Measurements from ENCODE around the gene PRKN.

Gene PRKN

GRCh38 chr6:162360901-162361567 lies 366.5 kb downstream of the PRKN start:
- Mint-ChIP-seq H3K27me3 (no peaks in the 10 kb centered on the region), H3K27ac (no peak overlapping the region), H3K9me3 (no peaks in the 10 kb centered on the region), H3K4me1 (no peaks in the 10 kb centered on the region), H3K4me3 (no peak overlapping the region), H3K36me3 (no peaks in the 10 kb centered on the region)
- no peak for DNase-seq (ENCODE audit: low spot score in 2 of 2)
- no peak for ATAC-seq (ENCODE audit: low read depth)

- Mint-ChIP-seq H3K9me3 (no peaks in the 10 kb centered on the region), H3K4me3 (no peak overlapping the region), H3K27me3 (no peaks in the 10 kb centered on the region), H3K36me3 (no peaks in the 10 kb centered on the region), H3K4me1 (no peaks in the 10 kb centered on the region), H3K27ac (no peak overlapping the region)
- ATAC-seq (ENCODE audit: low read depth) (no peak), DNase-seq (ENCODE audit: low spot score in 2 of 2) (no peak)
These were observed 368.9 kb downstream of the PRKN start for GRCh38 chr6:162358625-162359024.

- Mint-ChIP-seq H3K27ac (no peak overlapping the region), H3K27me3 (no peaks in the 10 kb centered on the region), H3K4me1 (no peaks in the 10 kb centered on the region), H3K36me3 (peaks cover 2% of the 10 kb centered on the region), H3K4me3 (no peak overlapping the region), H3K9me3 (peaks cover 3% of the 10 kb centered on the region)
- ATAC-seq (ENCODE audit: low read depth) (no peak), DNase-seq (ENCODE audit: low spot score in 2 of 2) (no peak)
These were observed 382.5 kb downstream of the PRKN start for GRCh38 chr6:162345051-162345511.

- Mint-ChIP-seq H3K27me3 (no peaks in the 10 kb centered on the region), H3K4me3 (no peak overlapping the region), H3K9me3 (peaks cover 3% of the 10 kb centered on the region), H3K36me3 (peaks cover 2% of the 10 kb centered on the region), H3K27ac (no peak overlapping the region), H3K4me1 (no peaks in the 10 kb centered on the region)
- no peak for DNase-seq (ENCODE audit: low spot score in 2 of 2)
- no peak for ATAC-seq (ENCODE audit: low read depth)
These were observed 382.9 kb downstream of the PRKN start for GRCh38 chr6:162344646-162345010.

GRCh38 chr6:162343936-162344645 lies 383.5 kb downstream of the PRKN start:
- Mint-ChIP-seq H3K4me3 (no peak overlapping the region), H3K4me1 (no peaks in the 10 kb centered on the region), H3K27me3 (no peaks in the 10 kb centered on the region), H3K27ac (no peak overlapping the region), H3K36me3 (peaks cover 2% of the 10 kb centered on the region), H3K9me3 (peaks cover 3% of the 10 kb centered on the region)
- DNase-seq (ENCODE audit: low spot score in 2 of 2) = no peak
- ATAC-seq (ENCODE audit: low read depth) = no peak

GRCh38 chr6:162343198-162343935 lies 384.2 kb downstream of the PRKN start:
- Mint-ChIP-seq H3K27me3 (no peaks in the 10 kb centered on the region), H3K36me3 (no peaks in the 10 kb centered on the region), H3K4me1 (no peaks in the 10 kb centered on the region), H3K4me3 (no peak overlapping the region), H3K27ac (no peak overlapping the region), H3K9me3 (peaks cover 1% of the 10 kb centered on the region)
- DNase-seq (ENCODE audit: low spot score in 2 of 2) = no peak
- no peak for ATAC-seq (ENCODE audit: low read depth)

- no peaks in the 10 kb centered on the region for H3K27me3 Mint-ChIP-seq
- H3K27ac Mint-ChIP-seq = no peak overlapping the region
- H3K4me3 Mint-ChIP-seq = no peak overlapping the region
- ATAC-seq (ENCODE audit: low read depth) (no peak), DNase-seq (ENCODE audit: low spot score in 2 of 2) (no peak)
- peaks cover 3% of the 10 kb centered on the region for H3K36me3 Mint-ChIP-seq
- no peaks in the 10 kb centered on the region for H3K4me1 Mint-ChIP-seq
- peaks cover 1% of the 10 kb centered on the region for H3K9me3 Mint-ChIP-seq
These were observed 390.2 kb downstream of the PRKN start for GRCh38 chr6:162337412-162337811.

- no peak for ATAC-seq (ENCODE audit: low read depth)
- Mint-ChIP-seq H3K4me1 (no peaks in the 10 kb centered on the region), H3K4me3 (no peak overlapping the region), H3K36me3 (peaks cover 3% of the 10 kb centered on the region), H3K27ac (no peak overlapping the region), H3K27me3 (no peaks in the 10 kb centered on the region), H3K9me3 (peaks cover 1% of the 10 kb centered on the region)
- DNase-seq (ENCODE audit: low spot score in 2 of 2) = no peak
These were observed 391.2 kb downstream of the PRKN start for GRCh38 chr6:162336359-162336758.

GRCh38 chr6:162332365-162332764 lies 395.2 kb downstream of the PRKN start:
- no peaks in the 10 kb centered on the region for H3K4me1 Mint-ChIP-seq
- H3K36me3 Mint-ChIP-seq = peaks cover 5% of the 10 kb centered on the region
- ATAC-seq (ENCODE audit: low read depth) (no peak), DNase-seq (ENCODE audit: low spot score in 2 of 2) (no peak)
- H3K9me3 Mint-ChIP-seq = no peaks in the 10 kb centered on the region
- no peaks in the 10 kb centered on the region for H3K27me3 Mint-ChIP-seq
- H3K27ac Mint-ChIP-seq = no peak overlapping the region
- H3K4me3 Mint-ChIP-seq = no peak overlapping the region

GRCh38 chr6:162331911-162332310 lies 395.7 kb downstream of the PRKN start:
- ATAC-seq (ENCODE audit: low read depth) = no peak
- no peaks in the 10 kb centered on the region for H3K4me1 Mint-ChIP-seq
- H3K4me3 Mint-ChIP-seq = no peak overlapping the region
- H3K36me3 Mint-ChIP-seq = peaks cover 5% of the 10 kb centered on the region
- H3K27me3 Mint-ChIP-seq = no peaks in the 10 kb centered on the region
- no peaks in the 10 kb centered on the region for H3K9me3 Mint-ChIP-seq
- no peak overlapping the region for H3K27ac Mint-ChIP-seq
- DNase-seq (ENCODE audit: low spot score in 2 of 2) = no peak

GRCh38 chr6:162325826-162326225 lies 401.7 kb downstream of the PRKN start:
- Mint-ChIP-seq H3K27ac (no peak overlapping the region), H3K9me3 (peaks cover 1% of the 10 kb centered on the region), H3K27me3 (no peaks in the 10 kb centered on the region), H3K4me3 (no peak overlapping the region), H3K4me1 (no peaks in the 10 kb centered on the region), H3K36me3 (peaks cover 2% of the 10 kb centered on the region)
- DNase-seq (ENCODE audit: low spot score in 2 of 2) = no peak
- no peak for ATAC-seq (ENCODE audit: low read depth)

GRCh38 chr6:162325051-162325450 lies 402.5 kb downstream of the PRKN start:
- peaks cover 2% of the 10 kb centered on the region for H3K36me3 Mint-ChIP-seq
- ATAC-seq (ENCODE audit: low read depth) = no peak
- H3K27me3 Mint-ChIP-seq = no peaks in the 10 kb centered on the region
- H3K4me3 Mint-ChIP-seq = no peak overlapping the region
- no peak for DNase-seq (ENCODE audit: low spot score in 2 of 2)
- peaks cover 1% of the 10 kb centered on the region for H3K9me3 Mint-ChIP-seq
- no peaks in the 10 kb centered on the region for H3K4me1 Mint-ChIP-seq
- no peak overlapping the region for H3K27ac Mint-ChIP-seq

- Mint-ChIP-seq H3K4me3 (no peak overlapping the region), H3K36me3 (no peaks in the 10 kb centered on the region), H3K27me3 (peaks cover 3% of the 10 kb centered on the region), H3K9me3 (no peaks in the 10 kb centered on the region), H3K27ac (no peak overlapping the region), H3K4me1 (no peaks in the 10 kb centered on the region)
- DNase-seq (ENCODE audit: low spot score in 2 of 2) = no peak
- no peak for ATAC-seq (ENCODE audit: low read depth)
These were observed 412.3 kb downstream of the PRKN start for GRCh38 chr6:162315291-162315690.

GRCh38 chr6:162313922-162314660 lies 413.5 kb downstream of the PRKN start:
- DNase-seq (ENCODE audit: low spot score in 2 of 2) = no peak
- Mint-ChIP-seq H3K27me3 (peaks cover 3% of the 10 kb centered on the region), H3K9me3 (peaks cover 2% of the 10 kb centered on the region), H3K27ac (no peak overlapping the region), H3K36me3 (peaks cover 3% of the 10 kb centered on the region), H3K4me1 (no peaks in the 10 kb centered on the region), H3K4me3 (no peak overlapping the region)
- no peak for ATAC-seq (ENCODE audit: low read depth)

Data from memory B cell (primary cell).